Measurements from ENCODE around the gene MAP4K5. TPM values are rescaled to one million over a fixed set of nuclear protein-coding genes. Genes with fewer than 3 reads are reported as not detected.

The MAP4K5 gene
- total and polyA plus RNA-seq, 7 donors: 4.8 to 17.1 (median 14.6) TPM

- no peak for ATAC-seq
- Histone ChIP-seq H3K27me3 (ENCODE audit: insufficient read depth in 3 of 3, low read length in 2 of 3) (no peaks in the 10 kb centered on the region), H3K36me3 (ENCODE audit: insufficient read depth in 1 of 2, low read depth in 1 of 2) (no peaks in the 10 kb centered on the region), H3K9me3 (no peaks in the 10 kb centered on the region), H3K4me1 (peaks cover 20% of the 10 kb centered on the region), H3K27ac (no peak overlapping the region), H3K4me3 (no peak overlapping the region)
- no peak for DNase-seq
- WGBS, 3 donors: 61 to 78% (median 65%) methylated on average over 1 of the region's 1 CpG
- intact Hi-C loops (cut with DNase I): loop anchor here (5.0 kb wide), 3 partner anchors 193 to 673 kb away; partner anchors contain the start of genes DMAC2L (in 1 of the 2) and L2HGDH (in 1 of the 2)
- no peak for TF ChIP-seq CTCF (IDR thresholded peaks at IDR 0.05)
Observed at GRCh38 chr14:50534997-50535396, 2.6 kb upstream of the MAP4K5 start.

GRCh38 chr14:50534416-50534815 lies 2.0 kb upstream of the MAP4K5 start:
- WGBS, 3 donors: 63 to 72% (median 68%) methylated on average over 3 of the region's 3 CpGs
- H3K4me3 ChIP-seq: no peak overlapping the region

GRCh38 chr14:50533806-50534205 lies 1.4 kb upstream of the MAP4K5 start:
- peaks cover 21% of the 10 kb centered on the region for H3K4me1 ChIP-seq
- 60 to 66% (median 64%) methylated on average over 3 of the region's 3 CpGs for WGBS, 3 donors
- H3K4me3 ChIP-seq: no peak overlapping the region
- no peaks in the 10 kb centered on the region for H3K27me3 ChIP-seq (ENCODE audit: insufficient read depth in 3 of 3, low read length in 2 of 3)
- no peaks in the 10 kb centered on the region for H3K9me3 ChIP-seq
- DNase-seq: no peak
- no peak overlapping the region for H3K27ac ChIP-seq
- no peak for TF ChIP-seq CTCF (IDR thresholded peaks at IDR 0.05)
- intact Hi-C loops (cut with DNase I): loop anchor here (5.0 kb wide), 3 partner anchors 192 to 672 kb away; partner anchors contain the start of genes DMAC2L (in 1 of the 2) and L2HGDH (in 1 of the 2)
- no peaks in the 10 kb centered on the region for H3K36me3 ChIP-seq (ENCODE audit: insufficient read depth in 1 of 2, low read depth in 1 of 2)
- no peak for ATAC-seq

More at GRCh38 chr14:50534416-50534815, 2.0 kb upstream of the MAP4K5 start:
- TF ChIP-seq CTCF (IDR thresholded peaks at IDR 0.05): no peak
- Histone ChIP-seq H3K4me1 (peaks cover 21% of the 10 kb centered on the region), H3K36me3 (ENCODE audit: insufficient read depth in 1 of 2, low read depth in 1 of 2) (no peaks in the 10 kb centered on the region), H3K27me3 (ENCODE audit: insufficient read depth in 3 of 3, low read length in 2 of 3) (no peaks in the 10 kb centered on the region), H3K27ac (no peak overlapping the region), H3K9me3 (no peaks in the 10 kb centered on the region)
- no peak for ATAC-seq
- intact Hi-C loops (cut with DNase I): loop anchor here (5.0 kb wide), 3 partner anchors 192 to 672 kb away; partner anchors contain the start of genes DMAC2L (in 1 of the 2) and L2HGDH (in 1 of the 2)
- no peak for DNase-seq

GRCh38 chr14:50533241-50533705 lies 904 bp upstream of the MAP4K5 start:
- no peak for DNase-seq
- Histone ChIP-seq H3K4me3 (peak overlapping the region; percentile 92), H3K27me3 (ENCODE audit: insufficient read depth in 3 of 3, low read length in 2 of 3) (no peaks in the 10 kb centered on the region), H3K4me1 (peaks cover 21% of the 10 kb centered on the region), H3K36me3 (ENCODE audit: insufficient read depth in 1 of 2, low read depth in 1 of 2) (no peaks in the 10 kb centered on the region), H3K27ac (no peak overlapping the region), H3K9me3 (no peaks in the 10 kb centered on the region)
- no peak for TF ChIP-seq CTCF (IDR thresholded peaks at IDR 0.05)
- intact Hi-C loops (cut with DNase I): loop anchor here (5.0 kb wide), 3 partner anchors 191 to 671 kb away; partner anchors contain the start of genes DMAC2L (in 1 of the 2) and L2HGDH (in 1 of the 2)
- ATAC-seq: no peak
- 47 to 53% (median 51%) methylated on average over 5 of the region's 5 CpGs for WGBS, 3 donors

Data from psoas muscle (tissue), 8 donors.